ELF-1 (cell line): ENCODE data around the gene VAX1.
"Not testable (repeated sequence)": the region's sequence is repeated elsewhere in the genome, so short reads cannot be mapped to it uniquely, and the experiment has no call there.

Experiments used
- DNase-seq: peaks from one replicate; pipeline ENCODE4 v3.0.0-alpha.2; 2016; ENCODE audit warnings: low read depth, low spot score

VAX1 gene

DNA sequence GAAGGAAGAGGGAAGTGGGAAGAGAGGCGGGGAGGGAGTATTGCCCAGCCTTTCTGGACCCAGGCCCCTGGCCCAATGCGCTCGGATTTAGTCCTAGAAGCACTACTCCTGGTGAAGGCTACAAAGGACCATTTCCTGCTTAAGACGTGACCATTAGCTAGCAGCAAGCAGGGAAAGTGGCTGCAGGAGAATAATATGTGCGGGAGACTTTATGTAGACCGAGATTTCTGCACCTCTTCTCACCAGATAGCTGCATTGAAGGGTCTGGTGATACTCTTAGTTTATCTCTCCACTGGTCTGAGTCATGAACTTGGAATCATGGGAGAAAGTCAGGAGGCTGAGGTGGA is 3.1 kb downstream of the VAX1 start:
- DNase-seq = no peak

DNA sequence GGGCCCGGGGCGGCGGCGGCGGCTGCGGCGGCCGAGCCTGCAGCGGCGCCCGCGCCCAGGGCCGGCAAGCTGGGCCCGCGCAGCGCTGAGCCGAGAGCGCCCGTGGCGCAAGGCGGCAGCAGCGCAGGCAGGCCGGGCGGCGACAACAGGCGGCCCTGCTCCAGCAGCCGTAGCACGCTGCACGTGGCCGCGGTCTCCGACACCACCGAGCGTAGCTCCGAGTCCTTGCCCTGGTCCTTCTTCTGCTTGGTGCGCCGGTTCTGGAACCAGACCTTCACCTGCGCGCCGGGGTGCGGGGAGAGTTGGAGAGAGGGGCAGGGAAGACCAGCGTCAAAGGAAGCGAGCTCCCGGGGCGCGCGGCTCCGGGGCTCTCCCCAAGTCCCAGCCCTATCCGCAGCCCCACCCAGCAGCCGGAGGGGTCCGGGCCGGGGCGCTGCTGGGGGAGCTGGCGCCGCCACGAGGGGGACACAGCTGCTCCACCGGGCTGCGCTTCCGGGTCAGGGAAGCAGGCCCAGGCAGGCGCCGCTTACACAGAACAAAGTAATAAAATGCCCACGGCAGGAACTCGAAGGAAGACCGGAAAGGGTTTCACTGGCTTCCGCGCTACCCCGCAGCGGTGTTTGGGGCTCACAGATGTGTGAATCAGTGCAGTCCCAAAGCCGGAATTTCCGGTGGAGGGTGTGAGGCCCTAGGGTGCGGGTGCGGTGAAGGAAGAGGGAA is 3.6 kb downstream of the VAX1 start:
- peak; percentile 45 for DNase-seq

DNA sequence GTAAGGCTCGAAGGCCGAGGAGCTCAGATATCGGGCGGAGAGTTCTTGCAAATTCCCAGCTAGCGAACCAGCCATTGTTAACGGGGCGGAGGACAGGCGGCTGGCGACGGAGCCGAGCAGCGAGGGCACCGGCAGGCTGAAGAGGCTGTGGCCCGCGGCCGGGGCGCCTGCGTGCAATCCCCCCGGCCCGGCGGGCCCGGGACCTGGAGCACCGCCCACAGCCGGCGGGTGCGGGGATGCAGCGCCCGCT is 4.1 kb downstream of the VAX1 start:
- no peak for DNase-seq

DNA sequence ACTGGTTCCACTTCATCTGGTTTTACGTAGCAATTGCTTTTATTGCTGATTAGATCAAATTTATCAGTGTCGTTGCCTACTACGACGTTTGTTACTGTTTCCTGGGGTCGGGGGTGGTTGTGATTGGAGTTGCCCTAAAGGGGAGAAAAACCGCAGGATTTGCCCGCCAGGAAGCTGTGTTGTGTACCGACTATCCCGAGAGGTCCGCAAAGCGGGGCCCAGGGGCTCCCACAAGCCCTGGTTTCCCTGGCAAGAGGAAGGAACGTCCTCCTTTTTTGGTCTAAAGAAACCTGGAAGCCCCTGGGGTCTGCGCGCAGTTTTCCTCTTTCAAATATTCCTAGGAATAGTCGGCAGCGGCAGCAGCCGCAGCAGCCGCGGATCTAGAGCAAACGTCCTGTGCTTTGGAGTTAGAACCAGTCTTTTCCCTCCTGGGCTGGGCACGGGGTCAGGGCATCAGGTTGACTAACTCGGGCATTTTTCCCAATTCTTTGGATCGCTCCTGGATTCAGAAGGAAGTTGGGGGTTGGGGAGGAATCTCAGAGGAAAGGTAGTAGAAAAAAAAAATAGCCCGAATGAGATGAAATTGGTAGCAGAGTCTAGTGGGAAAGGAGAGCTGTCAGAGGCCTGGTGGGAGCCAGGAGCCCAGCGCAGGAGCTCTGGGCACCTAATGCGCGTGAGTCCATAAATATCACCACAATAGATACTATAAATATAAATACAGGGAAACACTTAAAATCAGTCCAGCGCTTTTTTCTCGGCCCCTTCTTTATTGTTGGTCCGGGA is 4.6 kb downstream of the VAX1 start:
- no peak for DNase-seq

DNA sequence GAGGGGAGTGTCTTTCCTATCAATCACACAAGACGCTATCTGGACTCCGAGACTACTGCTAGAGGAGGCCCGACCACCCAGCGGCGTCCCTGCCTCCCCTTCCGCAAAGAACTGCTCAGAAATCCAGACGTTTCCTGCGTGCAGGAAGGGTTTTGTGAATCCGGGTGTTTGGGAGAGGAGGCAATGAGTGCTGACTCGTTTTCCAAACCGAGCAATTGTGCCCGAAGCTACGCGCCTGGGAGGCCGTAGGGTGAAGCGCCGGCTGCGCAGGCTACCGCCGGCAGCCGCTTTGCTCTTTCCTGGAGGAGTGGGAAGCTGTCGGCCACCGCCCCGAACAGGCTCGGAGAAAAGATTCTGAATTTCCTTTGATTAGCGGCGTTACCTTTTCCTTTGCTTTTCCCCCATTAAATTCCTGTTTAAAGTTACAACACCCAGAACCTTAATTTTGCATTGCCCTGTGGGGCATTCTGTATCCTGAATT is 5.3 kb downstream of the VAX1 start:
- DNase-seq = peak; percentile 75

DNA sequence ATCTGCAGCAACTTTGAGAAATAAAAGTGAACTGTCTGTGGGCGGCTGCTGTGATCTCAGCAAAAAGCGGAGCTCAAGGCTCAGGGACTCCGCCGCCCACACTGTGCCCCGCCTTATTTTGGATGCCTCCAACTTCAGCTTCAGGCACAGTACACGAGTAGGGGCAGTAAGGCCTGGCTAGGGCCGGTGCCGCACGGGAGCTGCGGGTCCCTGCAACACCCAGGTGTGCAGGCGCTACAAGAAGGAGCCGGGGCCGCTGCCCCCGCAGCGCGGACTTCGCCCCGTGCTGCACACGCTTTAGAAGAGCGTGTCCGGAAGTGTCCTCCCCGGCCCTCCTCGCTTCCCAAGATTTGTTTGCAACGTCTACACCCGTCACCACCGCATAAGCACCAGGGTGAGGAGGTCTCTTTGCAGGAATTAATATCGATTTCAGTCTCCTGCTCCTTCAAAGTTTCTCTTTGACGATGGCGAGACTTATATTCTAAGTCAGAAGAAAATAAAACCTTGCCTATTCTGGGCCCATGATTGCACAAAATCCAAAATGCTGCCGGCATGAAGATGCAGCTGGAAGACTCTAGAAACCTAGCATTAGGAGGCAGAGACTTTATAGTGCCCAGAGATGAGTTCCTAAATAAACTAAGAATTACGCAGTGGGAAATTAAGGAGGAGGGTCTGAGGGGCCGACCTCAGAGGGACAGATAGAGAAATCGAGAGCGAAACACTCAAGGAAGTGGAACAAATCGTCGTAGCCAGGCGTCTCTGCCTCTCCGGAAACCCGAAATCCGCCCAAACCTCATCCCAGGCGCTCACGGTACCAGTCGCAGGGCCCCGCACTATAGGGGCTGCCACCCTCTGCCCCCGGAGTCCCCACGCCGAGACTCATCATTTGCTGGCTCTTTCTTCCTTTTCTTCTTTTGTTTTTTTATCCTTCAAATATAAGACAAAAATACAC is 6.4 kb downstream of the VAX1 start:
- peak; percentile 65 for DNase-seq

DNA sequence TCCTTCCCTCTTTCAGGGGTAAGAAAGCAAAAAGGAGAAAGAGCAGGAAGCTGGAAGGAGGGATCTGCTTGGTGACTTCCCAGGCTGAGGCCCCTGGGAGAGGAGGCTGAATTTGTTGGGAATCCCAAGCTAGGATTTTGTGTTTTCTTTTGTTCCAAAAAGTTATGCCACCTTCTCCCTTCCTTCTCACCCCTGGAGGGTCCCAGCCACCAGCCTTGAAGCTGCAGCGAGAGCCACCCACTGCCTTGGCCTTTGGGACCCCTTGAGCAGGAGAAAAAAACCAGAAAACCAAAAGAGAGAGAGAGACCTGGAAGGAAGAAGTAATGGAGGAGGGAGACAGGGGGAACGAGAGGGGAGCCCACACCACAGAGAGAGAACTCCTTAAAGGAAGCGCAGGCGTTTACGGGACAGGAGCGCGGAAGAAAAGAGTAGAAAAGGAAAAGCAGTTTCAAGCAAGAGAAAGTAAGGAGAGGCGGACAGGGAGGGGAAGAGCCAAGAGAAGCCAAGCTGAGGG is 7.2 kb downstream of the VAX1 start:
- DNase-seq = no peak

DNA sequence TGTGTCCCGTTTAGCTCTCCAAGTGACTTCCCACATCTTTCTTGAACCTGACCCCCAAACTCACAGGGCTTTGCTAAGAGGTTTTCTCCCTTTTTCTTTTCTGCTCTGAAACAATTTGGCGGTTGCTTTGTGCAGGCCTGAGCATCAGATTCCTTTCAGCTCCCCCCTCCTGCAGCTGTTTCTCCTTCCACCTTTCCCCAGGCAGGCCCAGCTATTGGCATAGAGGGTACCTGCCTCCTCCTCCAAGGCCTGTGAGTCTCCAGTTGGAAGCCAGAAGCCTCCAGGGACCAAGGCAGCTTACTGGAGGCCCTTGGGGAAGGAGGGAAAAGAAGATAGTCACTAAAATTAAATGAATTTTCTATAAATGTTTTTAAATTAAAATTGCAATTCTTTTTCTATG is 7.7 kb downstream of the VAX1 start:
- no peak for DNase-seq

DNA sequence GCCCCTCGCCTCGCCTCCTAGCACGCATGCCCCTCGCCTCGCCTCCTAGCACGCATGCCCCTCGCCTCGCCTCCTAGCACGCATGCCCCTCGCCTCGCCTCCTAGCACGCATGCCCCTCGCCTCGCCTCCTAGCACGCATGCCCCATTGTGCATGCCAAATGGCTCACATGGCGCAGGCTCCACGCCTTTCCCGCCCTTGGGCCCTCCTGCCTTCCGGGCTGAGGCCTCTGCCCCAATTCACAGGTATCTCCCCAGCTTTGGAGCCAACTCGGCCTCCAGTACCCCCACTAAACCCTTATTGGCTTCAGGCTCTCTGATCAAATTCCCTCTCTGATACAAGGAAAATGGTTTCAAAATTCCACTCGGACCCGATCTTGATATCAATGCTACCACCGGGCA is 11.4 kb downstream of the VAX1 start:
- not testable (repeated sequence) for DNase-seq

DNA sequence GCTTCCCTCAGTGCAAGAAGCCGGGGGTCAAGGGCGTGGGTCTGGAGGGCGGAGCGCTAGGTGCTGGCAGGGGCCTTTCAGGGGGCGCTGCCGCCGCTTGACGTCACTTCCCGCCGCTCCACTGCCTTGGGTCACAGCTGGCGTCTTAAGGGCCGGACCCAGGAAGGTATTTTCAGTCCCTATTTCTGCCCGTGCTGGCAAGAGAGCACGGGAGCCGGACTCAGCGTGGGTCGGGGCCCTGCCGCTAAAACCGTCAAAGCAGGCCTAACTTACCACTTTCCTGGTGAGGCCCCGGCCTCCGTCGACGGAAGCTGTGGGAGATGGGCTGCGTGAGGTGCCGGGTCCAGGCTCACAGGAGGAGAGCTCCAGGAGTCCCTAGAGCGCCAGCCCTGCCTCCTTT is 12.0 kb downstream of the VAX1 start:
- DNase-seq = no peak

DNA sequence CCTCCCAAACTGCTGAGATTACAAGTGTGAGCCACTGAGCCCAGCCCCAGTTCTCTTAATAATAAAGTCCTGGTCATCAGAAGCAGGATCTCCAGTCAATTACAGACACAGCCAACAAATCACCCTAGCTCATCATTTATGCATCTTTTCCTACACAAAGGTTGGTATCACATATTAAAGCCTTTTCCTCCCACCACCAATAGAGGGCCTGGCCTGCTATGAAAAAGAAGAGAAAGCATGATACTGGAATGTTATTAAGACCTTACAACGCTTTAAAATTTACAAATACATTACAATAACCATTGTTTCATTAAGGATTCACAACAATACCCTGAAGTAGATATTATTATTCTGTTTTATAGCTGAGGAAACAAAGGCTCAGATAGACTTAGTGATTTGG is 25.9 kb downstream of the VAX1 start:
- no peak for DNase-seq

DNA sequence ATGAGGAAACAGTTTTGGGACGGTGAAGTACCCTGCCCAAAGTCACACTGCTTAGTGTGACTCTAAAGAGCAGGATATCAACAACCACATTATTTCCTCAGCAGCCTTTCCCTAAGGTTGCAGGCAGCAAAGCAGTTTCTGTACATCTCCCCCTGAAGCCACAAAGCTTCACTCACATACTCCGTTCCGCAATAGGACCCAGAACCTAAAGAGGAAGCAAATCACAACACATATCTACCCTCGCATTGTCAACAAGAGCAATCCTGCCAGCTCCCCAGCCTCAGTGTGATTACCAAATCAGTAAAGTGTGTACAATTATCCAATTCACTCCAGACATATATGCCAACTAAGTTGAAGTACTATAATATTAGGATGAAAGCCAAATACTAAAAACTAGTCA is 30.8 kb downstream of the VAX1 start:
- no peak for DNase-seq

DNA sequence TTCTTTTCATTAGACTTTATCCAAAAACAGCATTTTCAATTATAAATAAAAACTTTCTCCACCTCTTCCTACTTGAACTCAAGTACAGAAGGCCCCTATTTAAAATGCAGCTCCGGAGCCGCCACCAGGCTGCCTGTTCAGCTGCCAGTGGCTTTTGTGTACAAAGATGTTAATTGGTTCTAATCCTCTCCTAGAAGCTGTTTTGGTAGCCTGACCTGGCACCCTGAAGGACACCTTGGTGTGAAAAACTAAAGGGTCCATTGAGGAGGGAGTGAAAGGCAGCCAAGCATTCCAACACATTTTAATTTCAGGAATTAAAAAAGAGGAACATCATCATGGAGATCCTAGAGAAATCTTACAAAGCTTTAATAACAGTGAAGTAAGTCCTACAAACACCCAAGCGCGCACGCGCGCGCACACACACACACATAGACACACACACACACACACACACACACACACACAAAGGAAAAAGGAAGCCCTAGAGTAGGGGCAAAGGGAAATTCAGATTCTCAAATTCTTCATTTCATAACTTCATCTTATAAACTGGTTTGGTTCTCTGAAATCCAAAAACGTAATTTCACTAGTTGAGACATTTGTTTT is 41.4 kb downstream of the VAX1 start:
- peak; percentile 21 for DNase-seq

DNA sequence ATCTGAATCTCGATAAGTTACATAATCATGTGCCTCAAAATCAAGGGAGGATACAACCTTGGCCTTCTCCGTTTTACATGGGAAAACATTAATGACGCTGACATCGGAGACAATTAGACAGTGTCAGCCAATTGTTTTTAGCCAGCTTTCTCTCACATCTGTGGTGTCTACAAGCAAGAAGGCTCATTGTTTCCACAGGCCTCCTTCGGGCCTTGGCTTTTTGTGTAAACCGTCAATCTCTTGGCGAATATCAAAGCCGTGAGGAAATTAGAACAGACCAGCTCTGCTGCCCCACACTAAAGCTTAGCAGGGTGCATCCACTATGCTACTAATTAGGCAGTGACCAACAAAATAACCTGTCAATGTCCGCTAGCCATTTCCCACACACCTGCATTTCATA is 43.2 kb downstream of the VAX1 start:
- DNase-seq = peak; percentile 60

DNA sequence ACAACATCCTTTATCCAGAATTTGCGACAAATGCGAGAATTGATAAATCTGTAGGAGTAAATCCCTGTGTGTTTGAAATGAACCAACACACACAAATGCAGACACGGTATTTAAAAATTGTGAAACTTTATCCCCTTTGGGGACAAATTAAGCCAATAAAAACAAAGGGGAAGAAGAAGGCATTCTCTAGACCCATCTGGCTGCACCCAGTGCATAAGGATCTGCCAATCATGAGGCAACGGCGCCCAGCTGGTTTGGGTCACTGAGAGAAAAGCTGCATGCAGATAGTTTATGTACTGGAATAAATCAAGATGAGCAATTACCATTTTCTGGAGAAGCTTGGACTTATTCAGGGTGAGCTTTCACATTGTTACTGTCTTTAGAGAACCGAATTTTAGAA is 45.7 kb downstream of the VAX1 start:
- no peak for DNase-seq

DNA sequence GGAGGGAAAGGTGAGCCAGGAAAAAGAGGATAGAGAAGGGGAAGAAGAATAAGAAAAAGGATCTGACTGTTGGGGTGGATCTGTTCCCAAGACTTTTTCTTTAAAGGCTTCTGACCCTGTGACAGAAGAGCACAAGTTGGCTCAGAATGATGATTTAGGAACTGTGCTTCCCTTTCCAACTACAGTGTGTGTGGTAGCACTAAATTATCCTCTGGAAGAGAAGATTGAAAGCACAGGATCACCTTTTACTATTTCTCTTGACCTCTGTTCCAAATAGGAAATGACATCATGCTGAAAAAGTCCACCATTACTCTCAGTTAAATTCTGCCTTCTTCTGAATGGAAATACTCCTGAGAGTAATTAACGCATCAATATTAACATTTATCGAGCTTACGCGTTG is 47.2 kb downstream of the VAX1 start:
- no peak for DNase-seq

DNA sequence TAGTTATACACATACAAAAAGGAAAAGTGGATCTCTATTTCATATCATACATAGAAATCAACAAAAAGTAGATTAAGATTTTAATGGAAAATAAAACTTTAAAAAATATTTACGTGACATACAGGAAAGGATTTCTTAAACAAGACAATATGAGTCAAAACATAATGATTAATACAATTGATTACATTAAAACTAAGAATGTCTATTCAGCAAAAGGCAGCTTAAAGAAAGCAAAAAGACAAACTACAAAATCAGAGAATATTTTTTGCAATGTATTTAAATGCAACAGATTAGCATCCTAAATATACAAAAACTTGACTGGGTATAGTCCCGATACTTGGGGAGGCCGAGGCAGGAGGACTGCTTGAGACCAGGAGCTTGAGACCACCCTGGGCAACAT is 50.5 kb downstream of the VAX1 start:
- no peak for DNase-seq

DNA sequence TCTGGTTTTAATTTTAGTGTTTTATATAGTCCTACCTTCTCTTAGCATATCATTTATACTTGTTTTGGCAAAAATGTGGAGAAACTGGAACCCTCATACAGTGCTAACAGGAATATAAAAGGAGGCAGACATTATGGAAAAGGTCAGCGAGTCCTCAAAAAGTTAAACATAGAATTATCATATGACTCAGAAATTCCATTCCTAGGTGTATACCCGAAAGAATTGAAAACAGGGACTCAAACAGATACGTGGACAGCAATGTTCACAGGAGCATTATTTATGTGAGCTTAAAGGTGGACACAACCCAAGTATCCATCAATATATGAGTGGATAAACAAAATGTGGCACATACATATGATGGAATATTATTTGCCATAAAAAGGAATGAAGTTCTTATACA is 51.5 kb downstream of the VAX1 start:
- DNase-seq = no peak

DNA sequence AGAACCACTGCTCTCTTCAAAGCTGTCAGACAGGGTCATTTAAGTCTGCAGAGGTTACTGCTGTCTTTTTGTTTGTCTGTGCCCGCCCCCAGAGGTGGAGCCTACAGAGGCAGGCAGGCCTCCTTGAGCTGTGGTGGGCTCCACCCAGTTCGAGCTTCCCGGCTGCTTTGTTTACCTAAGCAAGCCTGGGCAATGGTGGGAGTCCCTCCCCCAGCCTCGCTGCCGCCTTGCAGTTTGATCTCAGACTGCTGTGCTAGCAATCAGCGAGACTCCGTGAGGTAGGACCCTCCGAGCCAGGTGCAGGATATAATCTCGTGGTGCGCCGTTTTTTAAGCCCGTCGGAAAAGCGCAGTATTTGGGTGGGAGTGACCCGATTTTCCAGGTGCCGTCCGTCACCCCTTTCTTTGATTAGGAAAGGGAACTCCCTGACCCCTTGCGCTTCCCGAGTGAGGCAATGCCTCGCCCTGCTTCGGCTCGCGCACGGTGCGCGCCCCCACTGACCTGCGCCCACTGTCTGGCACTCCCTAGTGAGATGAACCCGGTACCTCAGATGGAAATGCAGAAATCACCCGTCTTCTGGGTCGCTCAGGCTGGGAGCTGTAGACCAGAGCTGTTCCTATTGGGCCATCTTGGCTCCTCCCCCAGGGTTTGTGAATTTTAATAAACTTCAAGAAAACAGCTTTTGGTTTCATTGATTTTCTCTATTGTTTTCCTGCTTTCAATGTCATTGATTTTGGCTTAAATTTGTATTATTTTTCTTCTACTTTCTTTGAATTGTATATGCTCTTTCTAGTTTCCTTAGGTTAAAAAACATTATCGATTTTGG is 53.4 kb downstream of the VAX1 start:
- peak; percentile 49 for DNase-seq
